HT1080 (cell line): Measurements from ENCODE around the gene PODXL. TPM values are rescaled to one million over a fixed set of nuclear protein-coding genes. Genes with fewer than 3 reads are reported as not detected.

ENCODE experiments used
- DNase-seq: peaks from one replicate; pipeline ENCODE4 v3.0.0-alpha.2; 2015; ENCODE audit warnings: low read depth
- total RNA-seq: library from RNA; depleted of rRNA; stranded (reverse); fragments of >200 nt; shearing (Covaris generic); gene quantifications from 2 replicates; pipeline ENCODE4 v1.2.3, GENCODE V29; 2014

Gene PODXL
- total RNA-seq, 1 experiment from 2014 or later: 131 TPM

GRCh38 chr7:131568510-131568909 lies 12.1 kb upstream of the PODXL start:
- DNase-seq: no peak

GRCh38 chr7:131564640-131565039 lies 8.2 kb upstream of the PODXL start:
- no peak for DNase-seq

- DNase-seq: no peak
Measured at GRCh38 chr7:131563918-131564317, 7.5 kb upstream of the PODXL start.

GRCh38 chr7:131562941-131563340 lies 6.5 kb upstream of the PODXL start:
- DNase-seq: peak; percentile 68

- no peak for DNase-seq
Measured at GRCh38 chr7:131560061-131560460, 3.6 kb upstream of the PODXL start.

- no peak for DNase-seq
Measured at GRCh38 chr7:131557652-131558385, 1.4 kb upstream of the PODXL start.

- no peak for DNase-seq
Measured at GRCh38 chr7:131556909-131557651, 652 bp upstream of the PODXL start.

GRCh38 chr7:131555552-131556052 lies 826 bp downstream of the PODXL start:
- DNase-seq: no peak

GRCh38 chr7:131554880-131555516 lies 1.4 kb downstream of the PODXL start:
- no peak for DNase-seq

GRCh38 chr7:131553931-131554330 lies 2.5 kb downstream of the PODXL start:
- no peak for DNase-seq

- DNase-seq: no peak
Measured at GRCh38 chr7:131552053-131552452, 4.4 kb downstream of the PODXL start.

- no peak for DNase-seq
Measured at GRCh38 chr7:131550846-131551245, 5.6 kb downstream of the PODXL start.

GRCh38 chr7:131548371-131548770 lies 8.1 kb downstream of the PODXL start:
- no peak for DNase-seq

- no peak for DNase-seq
Measured at GRCh38 chr7:131547589-131547988, 8.8 kb downstream of the PODXL start.

- DNase-seq: peak; percentile 61
Measured at GRCh38 chr7:131546583-131547141, 9.8 kb downstream of the PODXL start.

- no peak for DNase-seq
Measured at GRCh38 chr7:131546126-131546525, 10.3 kb downstream of the PODXL start.

- peak; percentile 73 for DNase-seq
Measured at GRCh38 chr7:131544449-131545301, 11.8 kb downstream of the PODXL start.

- DNase-seq: no peak
Measured at GRCh38 chr7:131544021-131544420, 12.4 kb downstream of the PODXL start.

- no peak for DNase-seq
Measured at GRCh38 chr7:131543298-131543697, 13.1 kb downstream of the PODXL start.

- no peak for DNase-seq
Measured at GRCh38 chr7:131540491-131541162, 15.8 kb downstream of the PODXL start.
